Measurements from ENCODE around the gene KISS1. TPM values are rescaled to one million over a fixed set of nuclear protein-coding genes. Genes with fewer than 3 reads are reported as not detected.
A peak's percentile ranks its signal among the peaks of the same experiment; 100 is the strongest.

KISS1 gene
- total and polyA plus RNA-seq, 2 of the 4 experiments (the other 2 are of a cell fraction), result 11.7 to 27.3 TPM

DNA sequence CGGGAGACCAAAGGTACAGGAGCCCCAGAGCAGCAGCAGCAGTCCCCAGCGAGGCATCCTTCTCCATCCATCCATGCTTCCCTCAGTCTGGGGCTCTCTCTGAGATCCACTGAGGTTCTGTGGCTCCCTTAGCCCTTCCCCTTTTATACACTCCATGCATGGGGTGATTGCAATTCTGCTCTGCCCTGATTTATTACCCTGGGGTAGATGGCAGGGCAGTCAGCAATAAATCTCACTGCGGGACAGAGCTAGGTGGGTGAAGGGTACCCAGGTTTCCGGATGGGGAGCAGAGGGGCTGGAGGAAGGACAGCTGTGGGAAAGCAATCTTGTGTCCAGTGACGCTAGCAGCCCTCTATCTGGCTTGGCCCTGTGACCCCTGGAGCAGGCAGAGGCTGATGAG is 30.1 kb downstream of the KISS1 start, which contains the start of gene REN:
TSS of gene REN (minus strand) at position 119 of the 400 bp plus-strand sequence. CDS start at position 75, 44 bp downstream.
- Histone ChIP-seq H3K36me3 (ENCODE audit: control insufficient read depth, insufficient read depth, low read length) (no peaks in the 10 kb centered on the region), H4K5ac (ENCODE audit: low read depth, low read length) (no peak within 1 kb of the TSS), H3K27ac (ENCODE audit: insufficient read depth, low read length) (no peak within 1 kb of the TSS), H3K4me3 (ENCODE audit: insufficient read depth, low read depth, low read length) (no peak within 1 kb of the TSS), H3K4ac (ENCODE audit: low read depth, low read length) (no peak within 1 kb of the TSS), H2BK15ac (ENCODE audit: low read depth, low read length) (no peak within 1 kb of the TSS; the same call in 2 of the 3 replicates), H3K56ac (ENCODE audit: extremely low read depth, insufficient read depth, low read length) (no peak within 1 kb of the TSS), H3K9me3 (ENCODE audit: control insufficient read depth, insufficient read depth, low read length) (no peaks in the 10 kb centered on the region; the same call in 1 of the 2 replicates), H3K9ac (ENCODE audit: low read depth, low read length) (no peak within 1 kb of the TSS), H4K91ac (ENCODE audit: insufficient read depth, low read depth, low read length) (peak within 1 kb of the TSS; percentile 29; the same call in 1 of the 2 replicates), H2AK5ac (ENCODE audit: low read depth, low read length) (peak within 1 kb of the TSS; percentile 77; the same call in 1 of the 2 replicates), H3K14ac (replicated peaks; ENCODE audit: low read depth, low read length) (no peak within 1 kb of the TSS), H3K23ac (ENCODE audit: low read depth, low read length) (no peak within 1 kb of the TSS), H4K8ac (ENCODE audit: low read depth in 2 of 2, low read length in 2 of 2) (no peak within 1 kb of the TSS; a peak in 1 of 4 replicates), H2AK9ac (replicated peaks; ENCODE audit: low read depth, low read length, poor library complexity) (no peak within 1 kb of the TSS), H2BK20ac (ENCODE audit: low read depth, low read length) (peak within 1 kb of the TSS; percentile 56; the same call in 1 of the 2 replicates), H4K20me1 (ENCODE audit: insufficient read depth, low read length) (no peaks in the 10 kb centered on the region), H3K18ac (ENCODE audit: low read depth, low read length) (no peak within 1 kb of the TSS), H3K79me1 (ENCODE audit: low read depth in 1 of 2, low read length in 2 of 2) (no peaks in the 10 kb centered on the region), H3K4me2 (ENCODE audit: low read depth, low read length) (no peak within 1 kb of the TSS), H3K9me1 (ENCODE audit: insufficient read depth, low read length) (no peaks in the 10 kb centered on the region), H2AFZ (replicated peaks; ENCODE audit: low read length, poor library complexity) (peak within 1 kb of the TSS; percentile 43), H2BK5ac (ENCODE audit: low read depth, low read length, poor library complexity, severe bottlenecking) (no peak within 1 kb of the TSS), H3K4me1 (ENCODE audit: control insufficient read depth, insufficient read depth, low read length) (no peaks in the 10 kb centered on the region; the same call in 1 of the 2 replicates), H2BK120ac (ENCODE audit: low read depth, low read length) (peak within 1 kb of the TSS; percentile 61; the same call in 1 of the 2 replicates), H3K27me3 (ENCODE audit: control insufficient read depth, insufficient read depth, low read length) (no peaks in the 10 kb centered on the region)
- 49% methylated on average over 2 of the region's 5 CpGs; no CpG with 5 or more reads in 1 of the 2 experiments for WGBS, 2 experiments (ENCODE audit: extremely low coverage in 2 of 2, insufficient read length in 1 of 2)
- ChIA-PET CTCF (interaction anchor here (5.3 kb wide), 1 partner anchor 40 kb away, joined by 25 read pairs; no protein-coding TSS in a partner anchor), POLR2A (ENCODE audit: unreplicated experiment) (interaction anchor here (0.5 kb wide), 1 partner anchor 18 kb away, joined by 10 read pairs; no protein-coding TSS in a partner anchor)
- in situ Hi-C loops (cut with MboI; ENCODE audit: low sequenced_read_pairs), result loop anchor here (5.0 kb wide), 1 partner anchor 41 kb away; no protein-coding TSS in a partner anchor
- dilution Hi-C loops (cut with HindIII; ENCODE audit: low sequenced_read_pairs, unreplicated experiment), result loop anchor here (25.0 kb wide), 1 partner anchor 221 kb away; no protein-coding TSS in a partner anchor
- intact Hi-C loops (cut with micrococcal nuclease), result no loop called here
- DNase-seq, result no peak
- TF ChIP-seq CEBPB (IDR thresholded peaks at IDR 0.05; ENCODE audit: low read depth, low read length) (no peak), MAFK (IDR thresholded peaks at IDR 0.05; ENCODE audit: low read depth, low read length) (no peak)
- TF ChIP-seq, protein P1, sequence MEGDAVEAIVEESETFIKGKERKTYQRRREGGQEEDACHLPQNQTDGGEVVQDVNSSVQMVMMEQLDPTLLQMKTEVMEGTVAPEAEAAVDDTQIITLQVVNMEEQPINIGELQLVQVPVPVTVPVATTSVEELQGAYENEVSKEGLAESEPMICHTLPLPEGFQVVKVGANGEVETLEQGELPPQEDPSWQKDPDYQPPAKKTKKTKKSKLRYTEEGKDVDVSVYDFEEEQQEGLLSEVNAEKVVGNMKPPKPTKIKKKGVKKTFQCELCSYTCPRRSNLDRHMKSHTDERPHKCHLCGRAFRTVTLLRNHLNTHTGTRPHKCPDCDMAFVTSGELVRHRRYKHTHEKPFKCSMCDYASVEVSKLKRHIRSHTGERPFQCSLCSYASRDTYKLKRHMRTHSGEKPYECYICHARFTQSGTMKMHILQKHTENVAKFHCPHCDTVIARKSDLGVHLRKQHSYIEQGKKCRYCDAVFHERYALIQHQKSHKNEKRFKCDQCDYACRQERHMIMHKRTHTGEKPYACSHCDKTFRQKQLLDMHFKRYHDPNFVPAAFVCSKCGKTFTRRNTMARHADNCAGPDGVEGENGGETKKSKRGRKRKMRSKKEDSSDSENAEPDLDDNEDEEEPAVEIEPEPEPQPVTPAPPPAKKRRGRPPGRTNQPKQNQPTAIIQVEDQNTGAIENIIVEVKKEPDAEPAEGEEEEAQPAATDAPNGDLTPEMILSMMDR (conservative IDR thresholded peaks at IDR 0.05; ENCODE audit: low read depth, low read length), result no peak
- ATAC-seq (ENCODE audit: low read depth), result no peak
- no TSS peak for BruUV-seq (replicated peaks)

Measured in IMR-90 (cell line).